Activated naive CD8-positive, alpha-beta T cell treated with anti-CD3 and anti-CD28 coated beads, Interleukin-2, amount 50 U/mL, for 24 hours (primary cell): Measurements from ENCODE around the gene KRT77.
"Not testable (repeated sequence)": the region's sequence is repeated elsewhere in the genome, so short reads cannot be mapped to it uniquely, and the experiment has no call there.

Experiments
- ATAC-seq: fragments of 150-1000 bp; cut with Tn5 transposase; one replicate; pipeline ENCODE4 v1.10.0; 2021
- DNase-seq: peaks from one replicate; pipeline ENCODE4 v3.0.0; 2021
- H3K27ac Mint-ChIP-seq: one replicate; pipeline ENCODE4 v1.8.0; 2021; ENCODE audit warnings: mild to moderate bottlenecking, mixed read lengths
- H3K27me3 Mint-ChIP-seq: one replicate; pipeline ENCODE4 v1.8.0; 2021; ENCODE audit warnings: mixed read lengths
- H3K36me3 Mint-ChIP-seq: one replicate; pipeline ENCODE4 v1.8.0; 2021; ENCODE audit warnings: low read depth, mixed read lengths
- H3K4me1 Mint-ChIP-seq: one replicate; pipeline ENCODE4 v1.8.0; 2021; ENCODE audit warnings: mixed read lengths
- H3K4me3 Mint-ChIP-seq: one replicate; pipeline ENCODE4 v1.8.0; 2021; ENCODE audit warnings: mild to moderate bottlenecking, moderate library complexity, mixed read lengths
- H3K9me3 Mint-ChIP-seq: one replicate; pipeline ENCODE4 v1.8.0; 2021; ENCODE audit warnings: mixed read lengths

Gene KRT77

GRCh38 chr12:52703424-52703823 is at the start of gene KRT77:
Gene KRT77 (minus strand): TSS chr12:52703524. CDS start chr12:52703434, 90 bp downstream.
- Mint-ChIP-seq H3K36me3 (no peaks in the 10 kb centered on the region), H3K9me3 (no peaks in the 10 kb centered on the region), H3K27me3 (peaks cover 7% of the 10 kb centered on the region), H3K4me1 (peaks cover 9% of the 10 kb centered on the region), H3K4me3 (no peak within 1 kb of the TSS), H3K27ac (no peak within 1 kb of the TSS)
- DNase-seq (no peak), ATAC-seq (no peak)

GRCh38 chr12:52752516-52752915 is 49.2 kb upstream of the KRT77 start:
- Mint-ChIP-seq H3K9me3 (no peaks in the 10 kb centered on the region), H3K27ac (no peak overlapping the region)
- ATAC-seq, result no peak

GRCh38 chr12:52751795-52752194 is 48.5 kb upstream of the KRT77 start:
- Mint-ChIP-seq H3K27ac (no peak overlapping the region), H3K4me3 (no peak overlapping the region), H3K4me1 (peaks cover 11% of the 10 kb centered on the region), H3K9me3 (no peaks in the 10 kb centered on the region), H3K27me3 (no peaks in the 10 kb centered on the region), H3K36me3 (no peaks in the 10 kb centered on the region)
- no peak for ATAC-seq
- DNase-seq, result no peak

More at GRCh38 chr12:52752516-52752915, 49.2 kb upstream of the KRT77 start:
- Mint-ChIP-seq H3K4me3 (no peak overlapping the region), H3K27me3 (no peaks in the 10 kb centered on the region), H3K4me1 (peaks cover 11% of the 10 kb centered on the region), H3K36me3 (no peaks in the 10 kb centered on the region)
- DNase-seq, result no peak

GRCh38 chr12:52750532-52750931 is 47.2 kb upstream of the KRT77 start:
- H3K36me3 Mint-ChIP-seq, H3K9me3 Mint-ChIP-seq, H3K27me3 Mint-ChIP-seq, H3K27ac Mint-ChIP-seq, DNase-seq, H3K4me3 Mint-ChIP-seq: not testable (repeated sequence)
- peaks cover 11% of the 10 kb centered on the region for H3K4me1 Mint-ChIP-seq
- peak; percentile 78 for ATAC-seq

- Mint-ChIP-seq H3K4me1 (peaks cover 11% of the 10 kb centered on the region), H3K27me3 (no peaks in the 10 kb centered on the region), H3K4me3 (no peak overlapping the region), H3K36me3 (no peaks in the 10 kb centered on the region), H3K27ac (no peak overlapping the region), H3K9me3 (no peaks in the 10 kb centered on the region)
- DNase-seq, result no peak
- no peak for ATAC-seq
Observed at GRCh38 chr12:52749827-52750226, 46.5 kb upstream of the KRT77 start.

GRCh38 chr12:52748578-52748977 is 45.3 kb upstream of the KRT77 start:
- DNase-seq, result no peak
- Mint-ChIP-seq H3K27ac (no peak overlapping the region), H3K4me3 (no peak overlapping the region), H3K27me3 (peaks cover 2% of the 10 kb centered on the region), H3K9me3 (no peaks in the 10 kb centered on the region), H3K36me3 (no peaks in the 10 kb centered on the region), H3K4me1 (peaks cover 11% of the 10 kb centered on the region)
- no peak for ATAC-seq

GRCh38 chr12:52745554-52745953 is 42.2 kb upstream of the KRT77 start:
- ATAC-seq (no peak), DNase-seq (no peak)
- no peak overlapping the region for H3K27ac Mint-ChIP-seq
- H3K27me3 Mint-ChIP-seq, result peaks cover 4% of the 10 kb centered on the region
- H3K4me3 Mint-ChIP-seq, result no peak overlapping the region
- no peaks in the 10 kb centered on the region for H3K36me3 Mint-ChIP-seq
- H3K9me3 Mint-ChIP-seq, result no peaks in the 10 kb centered on the region
- H3K4me1 Mint-ChIP-seq, result peaks cover 6% of the 10 kb centered on the region

- ATAC-seq (no peak), DNase-seq (no peak)
- Mint-ChIP-seq H3K27ac (no peak overlapping the region), H3K4me1 (peaks cover 6% of the 10 kb centered on the region), H3K27me3 (peaks cover 4% of the 10 kb centered on the region), H3K36me3 (no peaks in the 10 kb centered on the region), H3K4me3 (no peak overlapping the region), H3K9me3 (no peaks in the 10 kb centered on the region)
Observed at GRCh38 chr12:52744493-52745156, 41.3 kb upstream of the KRT77 start.

- H3K4me1 Mint-ChIP-seq, result no peaks in the 10 kb centered on the region
Observed at GRCh38 chr12:52742822-52743457, 39.6 kb upstream of the KRT77 start.

GRCh38 chr12:52742196-52742580 is 38.9 kb upstream of the KRT77 start:
- H3K4me3 Mint-ChIP-seq, result no peak overlapping the region
- DNase-seq, result no peak
- no peak overlapping the region for H3K27ac Mint-ChIP-seq
- H3K9me3 Mint-ChIP-seq, result no peaks in the 10 kb centered on the region
- H3K36me3 Mint-ChIP-seq, result no peaks in the 10 kb centered on the region
- H3K4me1 Mint-ChIP-seq, result no peaks in the 10 kb centered on the region
- no peak for ATAC-seq
- peaks cover 4% of the 10 kb centered on the region for H3K27me3 Mint-ChIP-seq

More at GRCh38 chr12:52742822-52743457, 39.6 kb upstream of the KRT77 start:
- no peaks in the 10 kb centered on the region for H3K9me3 Mint-ChIP-seq
- DNase-seq (no peak), ATAC-seq (no peak)
- no peak overlapping the region for H3K27ac Mint-ChIP-seq
- no peak overlapping the region for H3K4me3 Mint-ChIP-seq
- H3K36me3 Mint-ChIP-seq, result no peaks in the 10 kb centered on the region
- H3K27me3 Mint-ChIP-seq, result peaks cover 4% of the 10 kb centered on the region

- no peaks in the 10 kb centered on the region for H3K4me1 Mint-ChIP-seq
Observed at GRCh38 chr12:52741375-52742195, 38.3 kb upstream of the KRT77 start.

GRCh38 chr12:52740584-52740983 is 37.3 kb upstream of the KRT77 start:
- Mint-ChIP-seq H3K27ac (no peak overlapping the region), H3K27me3 (peaks cover 4% of the 10 kb centered on the region), H3K9me3 (no peaks in the 10 kb centered on the region), H3K36me3 (no peaks in the 10 kb centered on the region), H3K4me3 (no peak overlapping the region), H3K4me1 (no peaks in the 10 kb centered on the region)
- DNase-seq (no peak), ATAC-seq (no peak)

More at GRCh38 chr12:52741375-52742195, 38.3 kb upstream of the KRT77 start:
- peaks cover 4% of the 10 kb centered on the region for H3K27me3 Mint-ChIP-seq
- no peak for ATAC-seq
- H3K4me3 Mint-ChIP-seq, result no peak overlapping the region
- no peak overlapping the region for H3K27ac Mint-ChIP-seq
- no peaks in the 10 kb centered on the region for H3K36me3 Mint-ChIP-seq
- DNase-seq, result peak; percentile 75
- no peaks in the 10 kb centered on the region for H3K9me3 Mint-ChIP-seq

- Mint-ChIP-seq H3K36me3 (no peaks in the 10 kb centered on the region), H3K27me3 (peaks cover 4% of the 10 kb centered on the region), H3K4me1 (no peaks in the 10 kb centered on the region), H3K9me3 (no peaks in the 10 kb centered on the region), H3K27ac (no peak overlapping the region), H3K4me3 (no peak overlapping the region)
- DNase-seq (no peak), ATAC-seq (no peak)
Observed at GRCh38 chr12:52739963-52740362, 36.6 kb upstream of the KRT77 start.

GRCh38 chr12:52735816-52736632 is 32.7 kb upstream of the KRT77 start:
- no peak for DNase-seq
- Mint-ChIP-seq H3K9me3 (no peaks in the 10 kb centered on the region), H3K27ac (no peak overlapping the region), H3K36me3 (no peaks in the 10 kb centered on the region), H3K27me3 (no peaks in the 10 kb centered on the region), H3K4me1 (no peaks in the 10 kb centered on the region), H3K4me3 (no peak overlapping the region)
- no peak for ATAC-seq
